ENCODE data around the gene SYNJ2. TPM values are rescaled to one million over a fixed set of nuclear protein-coding genes. Genes with fewer than 3 reads are reported as not detected.

The SYNJ2 gene
- total RNA-seq, 5 donors from 2014 or later (not counting 1 experiment from before 2014, with no cell fraction given) = 20.0 to 37.0 (median 22.3) TPM

- Mint-ChIP-seq H3K27ac (no peak overlapping the region), H3K4me1 (no peaks in the 10 kb centered on the region), H3K9me3 (no peaks in the 10 kb centered on the region), H3K27me3 (no peaks in the 10 kb centered on the region), H3K36me3 (peaks cover 66% of the 10 kb centered on the region), H3K4me3 (no peak overlapping the region)
- H3K4me3 ChIP-seq (ENCODE audit: control insufficient read depth in 1 of 2, extremely low read depth in 1 of 2, low read length in 1 of 2) = no peak overlapping the region
- H3K9me3 ChIP-seq = no peaks in the 10 kb centered on the region
- peaks cover 27 to 50% of the 10 kb centered on the region in 2 donors for H3K36me3 ChIP-seq (ENCODE audit: control insufficient read depth in 2 of 2, extremely low read depth in 1 of 2, insufficient read depth in 1 of 2, low read length in 1 of 2)
- no peak for ATAC-seq (replicated peaks in 1 of 4)
- no peak overlapping the region for H3K27ac ChIP-seq (ENCODE audit: low read length)
- H3K27me3 ChIP-seq (replicated peaks in 1 of 2; ENCODE audit: control insufficient read depth in 2 of 2, extremely low read depth in 1 of 2, insufficient read depth in 2 of 2, low read length in 1 of 2) = no peaks in the 10 kb centered on the region
- no peak for DNase-seq
- 100% methylated on average over 4 of the region's 9 CpGs for WGBS (ENCODE audit: insufficient coverage)
- CTCF ChIA-PET = interaction anchor here in 1 of 2 donors (0.6 kb wide), 1 partner anchor 792 kb away, joined by 4 read pairs; no protein-coding TSS in a partner anchor
- POLR2A ChIA-PET = no interaction called here
- H3K4me1 ChIP-seq (ENCODE audit: control insufficient read depth in 1 of 2, extremely low read depth in 1 of 2, insufficient read depth in 2 of 2, low read length in 2 of 2) = no peaks in the 10 kb centered on the region
Measured at GRCh38 chr6:158092806-158093205, 111.1 kb downstream of the SYNJ2 start.

- H3K4me1 Mint-ChIP-seq = no peaks in the 10 kb centered on the region
- no peaks in the 10 kb centered on the region for H3K27me3 Mint-ChIP-seq
- no peaks in the 10 kb centered on the region for H3K27me3 ChIP-seq (replicated peaks in 1 of 2; ENCODE audit: control insufficient read depth in 2 of 2, extremely low read depth in 1 of 2, insufficient read depth in 2 of 2, low read length in 1 of 2)
- WGBS (ENCODE audit: insufficient coverage) = 100% methylated on average over 2 of the region's 6 CpGs
- H3K36me3 Mint-ChIP-seq = peaks cover 57% of the 10 kb centered on the region
- no peaks in the 10 kb centered on the region for H3K9me3 Mint-ChIP-seq
- H3K27ac Mint-ChIP-seq = no peak overlapping the region
- no peaks in the 10 kb centered on the region for H3K4me1 ChIP-seq (ENCODE audit: control insufficient read depth in 1 of 2, extremely low read depth in 1 of 2, insufficient read depth in 2 of 2, low read length in 2 of 2)
- ChIA-PET POLR2A (no interaction called here), CTCF (no interaction called here)
- H3K27ac ChIP-seq (ENCODE audit: low read length) = no peak overlapping the region
- no peak overlapping the region for H3K4me3 Mint-ChIP-seq
- DNase-seq = no peak
- H3K9me3 ChIP-seq = no peaks in the 10 kb centered on the region
- peaks cover 17 to 41% of the 10 kb centered on the region in 2 donors for H3K36me3 ChIP-seq (ENCODE audit: control insufficient read depth in 2 of 2, extremely low read depth in 1 of 2, insufficient read depth in 1 of 2, low read length in 1 of 2)
- ATAC-seq (replicated peaks in 1 of 4) = no peak
- H3K4me3 ChIP-seq (ENCODE audit: control insufficient read depth in 1 of 2, extremely low read depth in 1 of 2, low read length in 1 of 2) = no peak overlapping the region
Measured at GRCh38 chr6:158095031-158095430, 113.4 kb downstream of the SYNJ2 start.

- Mint-ChIP-seq H3K4me3 (no peak overlapping the region), H3K36me3 (peaks cover 58% of the 10 kb centered on the region)
Measured at GRCh38 chr6:158095671-158096070, 114.0 kb downstream of the SYNJ2 start.

GRCh38 chr6:158103228-158103627 is 121.6 kb downstream of the SYNJ2 start:
- CTCF ChIA-PET = no interaction called here
- Mint-ChIP-seq H3K4me3 (no peak overlapping the region), H3K36me3 (peaks cover 20% of the 10 kb centered on the region), H3K4me1 (no peaks in the 10 kb centered on the region), H3K9me3 (no peaks in the 10 kb centered on the region), H3K27me3 (no peaks in the 10 kb centered on the region), H3K27ac (no peak overlapping the region)
- POLR2A ChIA-PET = no interaction called here
- Histone ChIP-seq H3K4me1 (ENCODE audit: control insufficient read depth in 1 of 2, extremely low read depth in 1 of 2, insufficient read depth in 2 of 2, low read length in 2 of 2) (no peaks in the 10 kb centered on the region), H3K9me3 (no peaks in the 10 kb centered on the region), H3K4me3 (ENCODE audit: control insufficient read depth in 1 of 2, extremely low read depth in 1 of 2, low read length in 1 of 2) (no peak overlapping the region), H3K27me3 (replicated peaks in 1 of 2; ENCODE audit: control insufficient read depth in 2 of 2, extremely low read depth in 1 of 2, insufficient read depth in 2 of 2, low read length in 1 of 2) (no peaks in the 10 kb centered on the region), H3K27ac (ENCODE audit: low read length) (no peak overlapping the region), H3K36me3 (ENCODE audit: control insufficient read depth in 2 of 2, extremely low read depth in 1 of 2, insufficient read depth in 1 of 2, low read length in 1 of 2) (no peaks in the 10 kb centered on the region)
- DNase-seq = no peak
- no peak for ATAC-seq (replicated peaks in 1 of 4)
- WGBS (ENCODE audit: insufficient coverage) = no CpG with 5 or more reads among the region's 4 CpGs

More at GRCh38 chr6:158095671-158096070, 114.0 kb downstream of the SYNJ2 start:
- Histone ChIP-seq H3K9me3 (no peaks in the 10 kb centered on the region), H3K4me3 (ENCODE audit: control insufficient read depth in 1 of 2, extremely low read depth in 1 of 2, low read length in 1 of 2) (no peak overlapping the region), H3K27me3 (replicated peaks in 1 of 2; ENCODE audit: control insufficient read depth in 2 of 2, extremely low read depth in 1 of 2, insufficient read depth in 2 of 2, low read length in 1 of 2) (no peaks in the 10 kb centered on the region), H3K36me3 (ENCODE audit: control insufficient read depth in 2 of 2, extremely low read depth in 1 of 2, insufficient read depth in 1 of 2, low read length in 1 of 2) (peaks cover 15 to 41% of the 10 kb centered on the region in 2 donors), H3K4me1 (ENCODE audit: control insufficient read depth in 1 of 2, extremely low read depth in 1 of 2, insufficient read depth in 2 of 2, low read length in 2 of 2) (no peaks in the 10 kb centered on the region), H3K27ac (ENCODE audit: low read length) (no peak overlapping the region)
- no peak for DNase-seq
- ChIA-PET POLR2A (no interaction called here), CTCF (no interaction called here)
- H3K4me1 Mint-ChIP-seq = no peaks in the 10 kb centered on the region
- no peak overlapping the region for H3K27ac Mint-ChIP-seq
- no peaks in the 10 kb centered on the region for H3K27me3 Mint-ChIP-seq
- no peaks in the 10 kb centered on the region for H3K9me3 Mint-ChIP-seq
- WGBS (ENCODE audit: insufficient coverage) = 92% methylated on average over 13 of the region's 15 CpGs
- no peak for ATAC-seq (replicated peaks in 1 of 4)

GRCh38 chr6:158104696-158105095 is 123.0 kb downstream of the SYNJ2 start:
- DNase-seq = no peak
- H3K4me3 Mint-ChIP-seq = no peak overlapping the region
- H3K9me3 ChIP-seq = no peaks in the 10 kb centered on the region
- H3K9me3 Mint-ChIP-seq = no peaks in the 10 kb centered on the region
- peaks cover 0 to 3% of the 10 kb centered on the region in 2 donors for H3K36me3 ChIP-seq (ENCODE audit: control insufficient read depth in 2 of 2, extremely low read depth in 1 of 2, insufficient read depth in 1 of 2, low read length in 1 of 2)
- H3K27me3 ChIP-seq (replicated peaks in 1 of 2; ENCODE audit: control insufficient read depth in 2 of 2, extremely low read depth in 1 of 2, insufficient read depth in 2 of 2, low read length in 1 of 2) = no peaks in the 10 kb centered on the region
- peaks cover 24% of the 10 kb centered on the region for H3K36me3 Mint-ChIP-seq
- H3K4me1 ChIP-seq (ENCODE audit: control insufficient read depth in 1 of 2, extremely low read depth in 1 of 2, insufficient read depth in 2 of 2, low read length in 2 of 2) = no peaks in the 10 kb centered on the region
- no peak overlapping the region for H3K27ac ChIP-seq (ENCODE audit: low read length)
- ChIA-PET CTCF (no interaction called here), POLR2A (no interaction called here)
- ATAC-seq (replicated peaks in 1 of 4) = no peak
- no peak overlapping the region for H3K27ac Mint-ChIP-seq
- no peaks in the 10 kb centered on the region for H3K4me1 Mint-ChIP-seq
- no CpG with 5 or more reads among the region's 2 CpGs for WGBS (ENCODE audit: insufficient coverage)
- no peak overlapping the region for H3K4me3 ChIP-seq (ENCODE audit: control insufficient read depth in 1 of 2, extremely low read depth in 1 of 2, low read length in 1 of 2)
- no peaks in the 10 kb centered on the region for H3K27me3 Mint-ChIP-seq

GRCh38 chr6:158109748-158110147 is 128.1 kb downstream of the SYNJ2 start:
- H3K4me1 Mint-ChIP-seq = no peaks in the 10 kb centered on the region
- H3K4me1 ChIP-seq (ENCODE audit: control insufficient read depth in 1 of 2, extremely low read depth in 1 of 2, insufficient read depth in 2 of 2, low read length in 2 of 2) = no peaks in the 10 kb centered on the region
- no peak overlapping the region for H3K27ac ChIP-seq (ENCODE audit: low read length)
- H3K36me3 ChIP-seq (ENCODE audit: control insufficient read depth in 2 of 2, extremely low read depth in 1 of 2, insufficient read depth in 1 of 2, low read length in 1 of 2) = peaks cover 0 to 6% of the 10 kb centered on the region in 2 donors
- CTCF ChIA-PET = no interaction called here
- H3K27ac Mint-ChIP-seq = no peak overlapping the region
- ATAC-seq (replicated peaks in 1 of 4) (no peak), DNase-seq (no peak)
- peaks cover 35% of the 10 kb centered on the region for H3K36me3 Mint-ChIP-seq
- H3K27me3 Mint-ChIP-seq = no peaks in the 10 kb centered on the region
- no peaks in the 10 kb centered on the region for H3K9me3 Mint-ChIP-seq
- H3K27me3 ChIP-seq (replicated peaks in 1 of 2; ENCODE audit: control insufficient read depth in 2 of 2, extremely low read depth in 1 of 2, insufficient read depth in 2 of 2, low read length in 1 of 2) = no peaks in the 10 kb centered on the region
- POLR2A ChIA-PET = no interaction called here
- no peak overlapping the region for H3K4me3 Mint-ChIP-seq
- H3K4me3 ChIP-seq (ENCODE audit: control insufficient read depth in 1 of 2, extremely low read depth in 1 of 2, low read length in 1 of 2) = no peak overlapping the region
- H3K9me3 ChIP-seq = no peaks in the 10 kb centered on the region
- no CpG with 5 or more reads among the region's 2 CpGs for WGBS (ENCODE audit: insufficient coverage)

- H3K4me3 ChIP-seq (ENCODE audit: control insufficient read depth in 1 of 2, extremely low read depth in 1 of 2, low read length in 1 of 2) = no peak overlapping the region
- WGBS (ENCODE audit: insufficient coverage) = 100% methylated on average over 2 of the region's 5 CpGs
- no peaks in the 10 kb centered on the region for H3K9me3 ChIP-seq
- peak overlapping the region in 1 of 2 donors; percentile 1 for H3K27ac Mint-ChIP-seq
- no peaks in the 10 kb centered on the region for H3K9me3 Mint-ChIP-seq
- H3K4me1 ChIP-seq (ENCODE audit: control insufficient read depth in 1 of 2, extremely low read depth in 1 of 2, insufficient read depth in 2 of 2, low read length in 2 of 2) = no peaks in the 10 kb centered on the region
- H3K27ac ChIP-seq (ENCODE audit: low read length) = no peak overlapping the region
- peaks cover 0 to 6% of the 10 kb centered on the region in 2 donors for H3K36me3 ChIP-seq (ENCODE audit: control insufficient read depth in 2 of 2, extremely low read depth in 1 of 2, insufficient read depth in 1 of 2, low read length in 1 of 2)
- POLR2A ChIA-PET = no interaction called here
- H3K27me3 Mint-ChIP-seq = no peaks in the 10 kb centered on the region
- no peak overlapping the region for H3K4me3 Mint-ChIP-seq
- no peaks in the 10 kb centered on the region for H3K4me1 Mint-ChIP-seq
- peaks cover 43% of the 10 kb centered on the region for H3K36me3 Mint-ChIP-seq
- no peak for DNase-seq
- CTCF ChIA-PET = interaction anchor here in 1 of 2 donors (0.8 kb wide), 1 partner anchor 11 kb away, joined by 3 read pairs; no protein-coding TSS in a partner anchor
- ATAC-seq (replicated peaks in 1 of 4) = no peak
- H3K27me3 ChIP-seq (replicated peaks in 1 of 2; ENCODE audit: control insufficient read depth in 2 of 2, extremely low read depth in 1 of 2, insufficient read depth in 2 of 2, low read length in 1 of 2) = no peaks in the 10 kb centered on the region
Measured at GRCh38 chr6:158110986-158111385, 129.3 kb downstream of the SYNJ2 start.

All from T-cell (primary cell).